Endothelial cell of umbilical vein (primary cell): Measurements from ENCODE around the gene NTNG1.

ENCODE experiments used
- EZH2 ChIP-seq: IDR thresholded peaks from 2 replicates; pipeline ENCODE4 v1.6.1; 2012; ENCODE audit warnings: borderline replicate concordance, low read depth, mild to moderate bottlenecking, moderate library complexity, low read length, inconsistent platforms; ENCODE audit not compliant: severe bottlenecking
- FOS ChIP-seq: IDR thresholded peaks from 2 replicates; pipeline ENCODE4 v1.6.1; 2011; ENCODE audit warnings: mild to moderate bottlenecking, low read length, moderate library complexity, borderline replicate concordance; ENCODE audit not compliant: insufficient read depth
- GATA2 ChIP-seq: IDR thresholded peaks from 2 replicates; pipeline ENCODE4 v1.7.0; 2011; ENCODE audit warnings: low read depth, mild to moderate bottlenecking, moderate library complexity, mixed read lengths, low read length; ENCODE audit not compliant: insufficient read length, insufficient read depth
- JUN ChIP-seq: IDR thresholded peaks from 2 replicates; pipeline ENCODE4 v1.6.1; 2011; ENCODE audit warnings: borderline replicate concordance, low read depth; ENCODE audit not compliant: insufficient read length, insufficient read depth
- MAX ChIP-seq: IDR thresholded peaks from 2 replicates; pipeline ENCODE4 v1.6.1; 2011; ENCODE audit not compliant: insufficient read depth, insufficient read length
- MYC ChIP-seq: IDR thresholded peaks from one replicate; pipeline ENCODE4 v1.6.1; 2011; ENCODE audit warnings: mild to moderate bottlenecking, low read depth, low read length
- POLR2A ChIP-seq: IDR thresholded peaks from 2 replicates; pipeline ENCODE4 v1.6.1; 2012; ENCODE audit warnings: low read depth, mild to moderate bottlenecking, control low read depth, low read length
- POLR2AphosphoS5 ChIP-seq: IDR thresholded peaks from 2 replicates; pipeline ENCODE4 v1.6.1; 2012; ENCODE audit warnings: low read depth, mild to moderate bottlenecking, control low read depth, low read length, moderate library complexity; ENCODE audit not compliant: insufficient read depth
- TF ChIP-seq, protein P1 (sequence below), 2 donors: IDR thresholded peaks; 1 replicate in 1 of 2; 2 replicates in 1 of 2; pipeline ENCODE4 v1.5.1; 2011; ENCODE audit warnings: low read length in 2 of 2, mild to moderate bottlenecking in 2 of 2, moderate library complexity in 2 of 2, control low read depth in 1 of 2, inconsistent platforms in 1 of 2, low read depth in 1 of 2; ENCODE audit not compliant: insufficient read depth in 1 of 2; ENCODE audit errors: extremely low read depth in 1 of 2

DNA sequence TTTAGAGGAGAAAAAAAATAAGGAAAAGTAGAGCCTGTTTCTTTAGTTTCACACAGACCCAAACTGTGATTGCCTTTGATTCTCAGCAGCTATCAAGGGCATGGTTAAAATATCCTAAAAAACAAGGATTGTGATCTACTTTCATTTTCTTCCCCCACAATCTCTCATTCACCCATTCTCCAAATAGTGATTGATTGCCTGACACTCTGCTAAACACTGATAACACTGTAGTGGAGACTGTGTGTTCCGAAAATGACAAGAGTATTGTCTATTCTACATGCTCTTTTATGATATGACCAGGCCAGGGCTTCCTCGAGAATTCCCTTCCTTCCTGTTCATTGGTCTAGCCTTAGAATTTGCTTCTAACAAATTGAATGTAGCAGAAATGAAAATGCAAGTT is 44.1 kb upstream of the NTNG1 start:
- TF ChIP-seq, protein P1, sequence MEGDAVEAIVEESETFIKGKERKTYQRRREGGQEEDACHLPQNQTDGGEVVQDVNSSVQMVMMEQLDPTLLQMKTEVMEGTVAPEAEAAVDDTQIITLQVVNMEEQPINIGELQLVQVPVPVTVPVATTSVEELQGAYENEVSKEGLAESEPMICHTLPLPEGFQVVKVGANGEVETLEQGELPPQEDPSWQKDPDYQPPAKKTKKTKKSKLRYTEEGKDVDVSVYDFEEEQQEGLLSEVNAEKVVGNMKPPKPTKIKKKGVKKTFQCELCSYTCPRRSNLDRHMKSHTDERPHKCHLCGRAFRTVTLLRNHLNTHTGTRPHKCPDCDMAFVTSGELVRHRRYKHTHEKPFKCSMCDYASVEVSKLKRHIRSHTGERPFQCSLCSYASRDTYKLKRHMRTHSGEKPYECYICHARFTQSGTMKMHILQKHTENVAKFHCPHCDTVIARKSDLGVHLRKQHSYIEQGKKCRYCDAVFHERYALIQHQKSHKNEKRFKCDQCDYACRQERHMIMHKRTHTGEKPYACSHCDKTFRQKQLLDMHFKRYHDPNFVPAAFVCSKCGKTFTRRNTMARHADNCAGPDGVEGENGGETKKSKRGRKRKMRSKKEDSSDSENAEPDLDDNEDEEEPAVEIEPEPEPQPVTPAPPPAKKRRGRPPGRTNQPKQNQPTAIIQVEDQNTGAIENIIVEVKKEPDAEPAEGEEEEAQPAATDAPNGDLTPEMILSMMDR (IDR thresholded peaks at IDR 0.05; ENCODE audit: extremely low read depth in 1 of 2, insufficient read depth in 1 of 2, low read depth in 1 of 2, low read length in 2 of 2) = no peak
- TF ChIP-seq MAX (no peak), EZH2 (no peak), POLR2A (no peak), GATA2 (no peak), POLR2AphosphoS5 (no peak), MYC (no peak), FOS (no peak), JUN (no peak)
